ENCODE data around the gene NOX3. TPM values are rescaled to one million over a fixed set of nuclear protein-coding genes. Genes with fewer than 3 reads are reported as not detected.

The NOX3 gene
- total and polyA plus RNA-seq, 7 donors: not detected

GRCh38 chr6:155398221-155398620 is 57.4 kb downstream of the NOX3 start:
- ATAC-seq (no peak), DNase-seq (no peak)
- Histone ChIP-seq H3K36me3 (ENCODE audit: insufficient read depth in 1 of 2, low read depth in 1 of 2) (no peaks in the 10 kb centered on the region), H3K4me1 (no peaks in the 10 kb centered on the region), H3K4me3 (no peak overlapping the region), H3K27me3 (ENCODE audit: insufficient read depth in 3 of 3, low read length in 2 of 3) (no peaks in the 10 kb centered on the region), H3K9me3 (no peaks in the 10 kb centered on the region), H3K27ac (no peak overlapping the region)
- no peak for TF ChIP-seq CTCF (IDR thresholded peaks at IDR 0.05)
- 64 to 82% (median 71%) methylated on average over 3 of the region's 3 CpGs for whole genome bisulfite sequencing, 3 donors
- intact Hi-C loops (cut with DNase I): no loop called here

GRCh38 chr6:155397172-155397705 is 58.4 kb downstream of the NOX3 start:
- TF ChIP-seq CTCF (IDR thresholded peaks at IDR 0.05): no peak
- intact Hi-C loops (cut with DNase I): no loop called here
- no peaks in the 10 kb centered on the region for H3K9me3 ChIP-seq
- no peaks in the 10 kb centered on the region for H3K36me3 ChIP-seq (ENCODE audit: insufficient read depth in 1 of 2, low read depth in 1 of 2)
- no peak overlapping the region for H3K27ac ChIP-seq
- H3K4me3 ChIP-seq: no peak overlapping the region
- DNase-seq (no peak), ATAC-seq (no peak)
- H3K4me1 ChIP-seq: no peaks in the 10 kb centered on the region
- H3K27me3 ChIP-seq (ENCODE audit: insufficient read depth in 3 of 3, low read length in 2 of 3): no peaks in the 10 kb centered on the region
- 63 to 81% (median 80%) methylated on average over 3 of the region's 3 CpGs for WGBS, 3 donors

GRCh38 chr6:155396605-155397004 is 59.0 kb downstream of the NOX3 start:
- no peak overlapping the region for H3K27ac ChIP-seq
- no peak for ATAC-seq
- H3K9me3 ChIP-seq: no peaks in the 10 kb centered on the region
- TF ChIP-seq CTCF (IDR thresholded peaks at IDR 0.05): no peak
- H3K4me3 ChIP-seq: no peak overlapping the region
- 88 to 92% (median 88%) methylated on average over 5 of the region's 5 CpGs for WGBS, 3 donors
- no peaks in the 10 kb centered on the region for H3K4me1 ChIP-seq
- intact Hi-C loops (cut with DNase I): no loop called here
- H3K27me3 ChIP-seq (ENCODE audit: insufficient read depth in 3 of 3, low read length in 2 of 3): no peaks in the 10 kb centered on the region
- no peak for DNase-seq
- no peaks in the 10 kb centered on the region for H3K36me3 ChIP-seq (ENCODE audit: insufficient read depth in 1 of 2, low read depth in 1 of 2)

- no peaks in the 10 kb centered on the region for H3K27me3 ChIP-seq (ENCODE audit: insufficient read depth in 3 of 3, low read length in 2 of 3)
- no peak for ATAC-seq
- no peaks in the 10 kb centered on the region for H3K36me3 ChIP-seq (ENCODE audit: insufficient read depth in 1 of 2, low read depth in 1 of 2)
- intact Hi-C loops (cut with DNase I): no loop called here
- whole genome bisulfite sequencing, 3 donors: 85 to 89% (median 87%) methylated on average over 1 of the region's 1 CpG
- H3K9me3 ChIP-seq: no peaks in the 10 kb centered on the region
- DNase-seq: no peak
- no peak for TF ChIP-seq CTCF (IDR thresholded peaks at IDR 0.05)
- H3K4me1 ChIP-seq: no peaks in the 10 kb centered on the region
- H3K4me3 ChIP-seq: no peak overlapping the region
- no peak overlapping the region for H3K27ac ChIP-seq
Measured at GRCh38 chr6:155395339-155395738, 60.3 kb downstream of the NOX3 start.

GRCh38 chr6:155389130-155389529 is 66.5 kb downstream of the NOX3 start:
- no peak overlapping the region for H3K27ac ChIP-seq
- intact Hi-C loops (cut with DNase I): no loop called here
- H3K4me3 ChIP-seq: no peak overlapping the region
- WGBS, 3 donors: 55 to 70% (median 61%) methylated on average over 3 of the region's 3 CpGs
- no peak for DNase-seq
- no peaks in the 10 kb centered on the region for H3K4me1 ChIP-seq
- H3K27me3 ChIP-seq (ENCODE audit: insufficient read depth in 3 of 3, low read length in 2 of 3): no peaks in the 10 kb centered on the region
- no peaks in the 10 kb centered on the region for H3K36me3 ChIP-seq (ENCODE audit: insufficient read depth in 1 of 2, low read depth in 1 of 2)
- ATAC-seq: no peak
- no peak for TF ChIP-seq CTCF (IDR thresholded peaks at IDR 0.05)
- no peaks in the 10 kb centered on the region for H3K9me3 ChIP-seq
